HG03571 (cell line): Measurements from ENCODE around the gene CACNA1C.

ENCODE experiments used
- ATAC-seq: cut with Tn5 transposase; IDR thresholded peaks from one replicate; pipeline ENCODE4 v1.9.1; 2021; ENCODE audit not compliant: unreplicated experiment

The CACNA1C gene

DNA sequence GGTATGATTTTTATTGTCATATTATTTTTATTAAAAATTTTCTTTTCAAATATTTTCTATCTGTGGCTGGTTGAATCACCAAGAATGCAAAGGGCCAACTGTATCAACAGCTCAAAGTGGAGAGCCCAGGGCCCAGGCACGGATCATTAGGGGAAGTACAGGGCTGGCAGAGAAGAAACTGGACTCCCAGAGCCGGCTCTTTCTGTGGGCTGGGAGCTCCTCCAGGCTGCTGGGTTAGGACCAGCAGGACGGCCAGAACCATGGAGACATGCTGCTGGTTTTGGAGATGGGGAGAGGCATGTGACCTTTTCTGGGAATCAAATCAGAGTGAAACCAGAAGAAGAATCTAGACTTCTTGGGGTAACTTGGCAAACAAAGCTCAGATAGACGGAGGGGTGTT is 220.5 kb downstream of the CACNA1C start:
- ATAC-seq = no peak

DNA sequence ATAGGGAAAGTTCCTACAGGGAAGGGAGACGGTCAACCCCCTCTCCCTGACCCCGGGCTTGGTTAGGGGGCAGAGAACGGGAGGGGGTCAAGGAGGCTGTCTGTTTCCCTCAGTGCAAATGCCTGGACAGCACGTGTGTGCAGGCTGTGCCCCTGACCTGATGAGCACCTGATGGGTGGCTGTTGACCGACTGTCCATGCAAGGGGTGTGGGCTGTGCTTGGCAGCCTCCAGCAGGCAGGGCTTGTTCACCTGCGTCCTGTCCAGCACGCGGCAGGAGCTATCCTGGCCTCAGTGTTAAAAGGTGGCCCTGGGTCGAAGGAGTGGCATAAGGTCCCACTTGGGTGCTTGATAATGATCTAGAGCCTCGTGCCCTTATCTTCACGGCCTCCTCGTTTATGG is 221.0 kb downstream of the CACNA1C start:
- ATAC-seq = no peak

DNA sequence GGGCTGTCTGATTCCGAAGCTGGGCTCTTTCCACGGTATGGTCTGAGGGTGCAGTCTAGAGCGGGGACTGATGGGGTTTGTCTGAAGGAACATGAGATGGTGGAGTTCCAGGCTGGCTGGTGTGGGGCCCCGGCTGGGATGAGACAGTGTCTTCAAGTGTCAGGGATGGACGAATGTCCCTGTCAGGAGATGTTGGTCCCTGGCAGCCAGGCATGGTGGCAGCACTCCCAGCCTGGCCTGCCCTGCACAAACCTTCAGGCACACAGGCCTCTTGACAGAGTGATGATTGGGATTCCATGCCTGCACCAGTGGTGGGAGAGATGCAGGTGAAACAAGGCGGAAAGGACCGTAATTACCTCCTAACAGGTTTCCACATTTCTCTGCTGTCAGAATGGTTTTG is 221.9 kb downstream of the CACNA1C start:
- ATAC-seq = no peak

DNA sequence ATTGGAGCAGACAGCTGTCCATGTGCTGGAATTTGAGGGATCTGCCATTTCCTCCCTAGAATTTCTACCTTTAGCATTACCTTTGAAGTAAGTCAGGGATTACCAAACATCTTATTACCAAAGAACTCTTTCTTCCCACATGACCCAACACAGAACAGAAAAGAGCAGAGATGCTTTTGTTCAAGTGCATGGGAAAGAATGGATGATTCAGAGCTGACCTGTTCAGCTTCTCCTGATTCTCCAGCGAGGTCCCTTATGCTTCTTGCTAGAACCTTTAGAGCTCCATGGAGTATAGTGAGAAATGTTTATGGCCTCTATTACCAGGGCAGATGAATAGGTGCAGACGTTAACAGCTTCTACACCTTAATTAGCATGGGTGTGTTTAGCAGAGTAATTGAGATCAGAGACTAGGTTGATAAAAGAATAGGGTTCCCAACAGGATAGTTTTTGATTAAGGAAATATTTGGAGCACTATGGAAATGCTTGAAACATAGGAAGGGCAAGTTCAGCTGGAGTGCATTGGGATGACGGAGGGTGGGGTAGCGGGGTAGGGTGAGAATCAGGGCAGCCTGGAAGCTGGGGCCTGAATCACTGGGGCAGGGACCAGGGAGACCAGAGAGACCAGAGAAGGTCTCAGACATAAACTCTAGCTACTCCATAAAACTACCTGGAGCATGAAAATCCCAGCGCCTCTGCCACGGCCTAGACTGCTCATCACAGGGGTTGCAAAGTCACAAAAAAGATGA is 223.7 kb downstream of the CACNA1C start:
- ATAC-seq = no peak

DNA sequence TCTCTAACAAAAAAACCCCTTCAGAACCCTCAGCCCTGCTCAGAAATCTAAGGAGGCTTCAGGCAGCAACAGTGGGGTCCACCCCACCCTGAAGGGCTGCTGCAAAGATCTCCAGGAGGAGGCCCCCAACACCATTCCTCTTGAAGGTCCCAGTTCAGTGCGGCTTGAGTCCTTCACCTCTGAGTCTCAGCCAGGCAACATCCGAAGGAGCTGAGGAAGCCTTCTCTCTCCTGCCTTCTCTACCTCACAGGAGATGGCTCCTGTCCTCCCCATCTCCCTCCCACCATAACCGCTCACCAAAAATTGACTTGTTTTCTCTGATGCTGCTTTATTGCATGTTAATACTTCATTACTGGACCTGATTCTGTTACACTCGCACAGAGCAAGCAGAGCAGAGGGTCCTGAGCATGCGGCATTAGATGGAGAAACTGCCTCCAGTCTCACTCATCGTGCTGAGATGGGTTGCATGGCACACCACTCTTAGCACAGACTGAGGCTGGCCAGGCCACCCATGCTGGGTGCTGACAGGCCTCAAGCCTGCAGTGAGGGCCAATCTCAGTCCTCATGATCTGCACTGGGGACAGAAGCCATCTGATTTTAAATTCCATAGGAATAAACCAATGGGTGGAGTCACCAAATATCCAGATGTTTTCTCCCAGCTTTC is 224.8 kb downstream of the CACNA1C start:
- no peak for ATAC-seq

DNA sequence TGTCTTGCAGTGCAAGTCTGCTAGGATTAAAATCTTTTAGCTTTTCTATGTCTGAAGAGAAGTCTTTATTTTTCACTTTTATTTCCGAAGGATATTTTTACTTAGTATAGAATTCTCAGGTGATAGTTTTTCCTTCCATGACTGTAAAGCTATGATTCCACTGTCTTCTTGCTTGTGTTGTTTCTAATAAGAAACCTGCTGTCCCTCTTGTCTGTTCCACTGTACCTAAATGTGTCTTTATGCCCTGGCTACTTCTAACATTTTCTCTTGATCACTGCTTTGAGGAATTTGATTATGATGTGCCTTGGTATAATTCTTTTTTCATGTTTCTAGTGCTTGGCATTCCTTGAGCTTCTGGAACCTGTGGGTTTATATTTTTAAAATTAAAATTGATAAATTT is 228.7 kb downstream of the CACNA1C start:
- ATAC-seq = no peak

DNA sequence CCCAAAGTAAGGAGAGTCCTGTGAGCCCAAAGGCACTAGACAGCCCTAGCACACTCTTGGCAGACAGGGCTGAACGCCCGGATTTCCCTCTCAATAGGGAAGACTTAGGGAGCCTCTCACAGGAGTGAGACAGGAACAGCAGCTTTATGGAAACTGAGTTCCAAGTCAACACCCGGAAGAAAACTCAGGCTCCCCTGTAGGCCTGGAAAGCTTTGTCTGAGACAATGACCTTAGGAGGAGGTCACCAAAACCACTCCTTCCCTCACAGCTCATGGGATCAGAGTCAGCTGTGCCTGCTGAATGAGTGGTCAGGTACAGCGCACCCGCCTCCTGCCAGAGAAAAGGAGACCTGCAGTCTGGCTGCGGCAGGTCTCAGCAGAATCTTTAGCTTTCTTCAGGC is 229.5 kb downstream of the CACNA1C start:
- no peak for ATAC-seq

DNA sequence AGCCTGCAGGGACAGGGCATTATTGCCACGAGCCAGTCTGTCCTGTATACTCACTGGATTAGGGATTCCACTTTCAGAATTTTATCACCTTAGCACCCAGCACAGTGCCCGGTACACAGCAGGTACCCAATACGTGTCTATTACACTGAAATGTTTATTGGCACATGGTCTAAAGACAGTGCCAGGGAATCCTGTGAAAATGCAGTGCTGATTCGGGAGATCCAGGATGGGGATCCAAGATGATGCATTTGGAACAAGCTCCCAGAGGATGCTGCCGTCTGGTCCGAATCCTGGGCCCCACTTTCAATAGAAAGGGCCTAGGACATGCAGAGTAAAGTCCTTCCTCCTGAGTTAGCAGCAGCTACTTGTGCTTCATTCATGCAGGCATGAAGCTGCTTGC is 230.7 kb downstream of the CACNA1C start:
- no peak for ATAC-seq

DNA sequence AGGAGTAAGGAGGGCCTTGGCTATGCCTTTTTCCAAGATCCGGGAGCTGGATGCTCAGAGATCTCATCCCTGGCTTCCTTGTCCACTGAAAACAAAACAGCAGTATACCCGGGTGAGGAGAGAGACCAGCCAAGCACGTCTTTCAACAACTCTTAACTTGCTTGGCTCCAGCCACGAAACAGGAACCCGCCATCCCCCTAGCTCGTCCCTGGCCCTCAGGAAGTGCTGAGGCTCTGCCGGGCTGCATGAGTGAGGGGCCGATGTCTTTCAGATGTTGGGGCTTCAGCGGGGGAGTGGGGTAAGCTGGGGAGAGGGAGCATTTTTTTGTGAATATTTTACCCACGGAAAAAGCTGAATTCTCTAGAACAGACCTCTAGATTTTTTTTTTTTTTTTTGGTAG is 231.1 kb downstream of the CACNA1C start:
- ATAC-seq = no peak

DNA sequence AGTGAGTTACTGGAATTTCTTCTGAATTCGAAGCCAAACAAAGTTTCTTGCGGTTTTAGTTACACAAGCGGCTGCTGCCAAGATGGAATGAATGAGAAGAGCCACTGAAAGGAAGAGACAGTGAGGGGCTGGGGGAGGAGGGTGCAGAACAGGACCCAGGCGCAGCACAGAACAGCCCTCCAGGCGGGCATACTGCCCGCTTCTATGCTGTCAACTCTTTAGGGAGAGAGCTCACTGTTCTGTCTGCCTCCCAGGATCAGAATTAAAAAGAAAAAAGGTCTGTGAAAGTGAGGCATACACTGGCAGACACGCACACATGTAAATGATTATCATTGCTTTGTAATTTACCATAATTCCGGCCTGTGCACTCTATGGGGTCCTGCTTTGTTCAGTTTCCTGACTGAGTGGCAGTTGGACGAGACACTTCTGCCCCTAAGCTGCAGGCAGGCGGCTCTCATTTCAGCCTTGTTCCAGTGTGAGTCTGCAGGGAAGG is 231.6 kb downstream of the CACNA1C start:
- ATAC-seq = no peak

DNA sequence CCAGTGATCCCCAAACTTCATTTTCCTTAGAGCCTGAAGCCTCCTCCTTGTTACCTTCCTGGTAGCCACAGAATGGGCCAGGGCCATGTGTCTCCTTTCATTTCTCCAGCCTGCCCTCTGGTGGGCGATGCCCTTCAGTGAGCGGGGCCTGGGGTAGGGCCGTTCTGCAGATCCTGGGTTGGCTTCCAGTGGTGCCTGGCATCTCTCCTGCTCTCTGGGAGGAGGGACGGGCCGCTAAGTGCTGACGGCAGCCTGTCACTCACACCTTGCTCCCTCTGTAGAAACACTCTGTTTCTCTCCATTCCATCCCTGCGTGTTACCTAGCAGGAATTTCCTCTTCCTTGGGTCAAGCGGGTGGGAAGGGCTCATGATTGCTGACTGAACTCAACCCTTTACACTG is 232.1 kb downstream of the CACNA1C start:
- no peak for ATAC-seq

DNA sequence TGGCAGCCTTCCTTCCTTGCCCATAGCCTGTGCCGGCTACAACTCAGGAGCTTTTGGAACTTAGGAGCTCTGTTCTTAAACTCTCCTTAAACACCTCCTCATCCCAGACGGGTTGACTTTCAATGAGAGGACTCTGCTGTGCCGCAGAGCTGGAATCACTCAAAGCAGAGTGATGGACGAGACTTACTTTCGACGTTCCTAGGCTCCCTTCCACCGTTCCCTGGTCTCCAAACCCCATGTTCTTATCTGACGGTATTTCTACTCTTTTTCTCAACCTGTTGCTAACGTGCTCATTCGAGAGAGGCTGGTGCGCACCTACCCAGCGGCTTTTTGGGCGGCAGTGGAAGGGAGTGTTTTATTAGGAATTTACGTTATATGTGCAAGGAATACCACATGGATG is 232.7 kb downstream of the CACNA1C start:
- ATAC-seq = no peak

DNA sequence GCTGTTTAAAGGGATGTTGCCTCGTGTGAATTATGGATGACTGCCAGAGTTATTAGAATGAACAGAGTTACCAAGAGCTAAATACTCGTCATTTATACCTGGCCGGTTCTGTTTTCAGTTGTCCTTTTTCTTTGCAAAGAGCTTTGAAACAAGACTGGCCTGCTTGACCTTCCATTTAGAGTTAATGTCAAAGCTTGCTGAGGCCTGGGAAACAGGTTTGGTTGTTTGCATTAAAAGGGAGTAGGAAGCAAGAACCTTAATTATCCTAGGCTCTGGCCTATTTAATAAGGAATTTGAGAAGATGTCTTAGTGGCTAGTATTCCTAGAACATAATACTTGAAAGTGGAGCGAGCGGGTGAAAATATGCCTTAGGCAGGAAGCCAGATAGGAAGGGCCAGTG is 233.3 kb downstream of the CACNA1C start:
- no peak for ATAC-seq

DNA sequence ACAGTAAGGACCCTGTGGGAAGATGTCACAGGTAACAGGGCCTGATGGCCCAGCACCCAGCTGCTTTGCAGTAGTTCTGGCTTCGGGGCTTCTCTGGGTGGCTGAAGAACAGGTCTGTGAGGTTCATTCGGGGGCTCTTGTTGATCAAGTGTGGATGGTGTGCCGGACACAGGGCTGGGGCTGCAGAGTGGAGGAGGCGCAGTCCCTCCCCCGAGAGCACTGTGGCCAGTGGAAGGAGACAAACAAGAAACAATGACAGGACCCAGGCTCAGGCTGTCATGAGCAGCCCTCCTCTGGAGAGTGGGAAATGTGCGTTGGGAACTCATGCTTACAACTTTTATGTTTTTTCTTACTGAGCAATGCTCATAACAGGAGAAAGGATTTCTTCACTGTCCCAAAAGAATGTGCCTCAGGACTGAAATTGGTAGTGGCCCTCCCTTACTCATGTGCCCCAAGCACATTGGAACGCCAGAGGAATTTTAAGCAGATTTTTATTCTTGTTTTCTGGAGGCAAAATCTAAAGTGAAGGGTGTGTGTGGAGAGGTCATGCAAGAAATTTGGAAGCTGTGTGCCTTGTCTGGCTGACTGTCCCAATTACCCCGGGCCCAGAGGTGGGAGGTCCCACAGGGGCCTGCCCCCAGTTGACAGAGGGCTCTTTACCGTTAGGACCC is 233.8 kb downstream of the CACNA1C start:
- no peak for ATAC-seq

DNA sequence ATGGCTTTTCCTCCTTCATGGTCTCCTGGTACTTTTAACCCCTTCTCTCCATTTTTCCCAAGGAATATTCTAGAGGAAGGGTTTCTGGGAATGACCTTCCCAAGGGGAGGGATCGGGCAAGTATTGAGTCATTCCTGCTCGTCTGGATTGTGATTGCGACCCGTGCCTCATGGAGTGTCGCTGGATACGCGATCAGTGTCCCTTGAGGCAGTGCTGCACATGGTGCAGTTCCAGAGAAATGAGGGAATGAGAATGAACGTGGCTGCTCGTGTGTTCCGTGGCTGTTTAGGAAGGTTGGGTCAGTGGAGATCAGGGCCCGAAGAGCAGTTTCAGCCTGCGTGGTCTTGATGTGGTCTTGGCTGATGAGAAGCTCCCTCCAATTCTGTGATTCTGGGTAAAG is 234.4 kb downstream of the CACNA1C start:
- no peak for ATAC-seq

DNA sequence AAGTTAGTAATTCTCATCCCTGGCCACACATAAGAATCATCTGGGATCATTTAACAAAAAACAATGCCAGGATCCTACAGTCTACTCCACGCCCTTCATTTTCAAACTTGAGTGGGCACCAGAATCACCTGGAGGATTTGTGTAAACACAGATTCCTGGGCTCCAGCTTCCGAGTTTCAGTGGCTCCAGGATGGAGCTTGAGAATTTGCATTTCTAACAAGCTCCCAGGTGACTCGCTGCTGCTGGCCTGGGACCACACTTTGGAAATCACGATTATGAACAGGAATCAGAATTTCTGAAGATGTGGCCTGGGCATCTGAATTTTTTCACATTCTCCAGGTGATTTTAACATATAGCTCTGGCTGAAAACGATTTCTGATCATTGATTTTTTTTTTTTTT is 234.8 kb downstream of the CACNA1C start:
- ATAC-seq = no peak

DNA sequence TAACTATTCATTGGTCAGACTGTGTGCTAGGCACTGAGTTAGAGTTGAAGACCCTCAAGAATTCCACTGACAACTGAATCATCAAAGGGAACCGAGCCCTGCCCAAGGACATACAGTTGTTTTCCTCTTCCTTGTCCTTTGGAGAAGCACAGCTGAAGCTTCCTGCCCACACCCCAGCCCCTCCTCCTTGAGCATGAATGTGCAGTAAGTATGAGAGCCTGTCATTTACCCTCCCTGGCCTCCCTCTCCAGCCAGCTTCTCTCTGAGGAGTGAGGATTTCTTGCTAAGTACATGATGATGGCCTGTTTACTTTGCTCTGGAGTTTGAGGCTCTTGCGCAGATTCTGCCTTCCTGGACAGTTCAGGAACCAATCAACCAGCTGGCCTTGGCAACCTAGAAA is 235.2 kb downstream of the CACNA1C start:
- ATAC-seq = no peak

DNA sequence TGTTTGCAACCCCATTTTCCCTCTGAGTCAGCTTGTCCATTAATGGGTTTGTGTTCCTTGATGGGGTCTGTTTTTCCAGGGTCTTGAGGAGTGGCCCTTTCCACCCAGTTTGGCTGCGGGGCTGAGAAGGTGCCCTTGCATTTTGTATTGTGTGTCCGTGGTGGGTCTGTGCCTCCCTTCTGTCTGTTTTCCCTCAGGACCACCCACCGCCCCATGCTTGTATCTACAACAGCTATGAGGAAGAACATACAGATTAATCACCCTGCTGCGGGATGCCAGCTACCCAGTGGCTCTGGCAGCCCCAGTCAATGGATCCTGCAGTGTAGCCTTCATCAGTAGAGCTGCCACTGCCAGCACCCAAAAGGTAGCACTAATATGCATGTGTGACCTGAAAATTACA is 235.7 kb downstream of the CACNA1C start:
- ATAC-seq = no peak

DNA sequence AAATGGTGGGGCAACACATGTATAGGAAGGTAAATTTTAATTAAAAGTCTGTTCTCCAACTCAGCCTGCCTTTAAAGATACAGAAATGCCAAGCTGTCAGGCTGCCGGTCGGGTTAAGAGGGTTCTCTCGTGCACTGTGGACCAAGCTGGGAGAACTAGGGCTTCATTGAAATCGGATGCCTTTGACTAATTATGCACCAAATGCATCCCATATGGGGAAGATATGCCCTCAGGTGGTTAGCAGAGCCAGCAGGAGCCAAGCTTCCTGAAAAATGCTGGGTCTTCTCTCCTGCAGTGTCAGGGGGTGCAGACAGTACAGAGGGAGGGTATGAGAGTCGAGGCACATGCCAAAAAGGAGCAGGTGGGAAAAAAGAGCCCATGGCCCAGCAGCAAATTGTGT is 236.1 kb downstream of the CACNA1C start:
- no peak for ATAC-seq

DNA sequence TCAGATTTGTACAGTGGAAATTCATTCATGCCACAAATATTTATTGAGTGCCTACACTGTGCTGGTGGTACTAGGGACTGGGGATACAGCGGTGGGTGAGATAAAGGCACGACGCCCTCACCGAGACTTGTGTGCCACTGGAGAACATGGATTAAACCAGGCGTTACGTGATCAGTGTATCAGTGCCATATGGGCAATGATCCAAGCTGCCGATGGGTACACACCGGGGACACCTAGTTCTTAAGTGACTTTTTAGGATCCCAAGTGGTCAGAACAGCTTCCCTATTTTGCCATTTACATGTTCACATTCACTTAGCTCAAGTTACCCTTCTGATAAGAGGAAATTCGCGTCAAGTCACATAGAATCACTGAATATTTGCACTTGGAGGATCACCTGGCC is 236.7 kb downstream of the CACNA1C start:
- no peak for ATAC-seq

DNA sequence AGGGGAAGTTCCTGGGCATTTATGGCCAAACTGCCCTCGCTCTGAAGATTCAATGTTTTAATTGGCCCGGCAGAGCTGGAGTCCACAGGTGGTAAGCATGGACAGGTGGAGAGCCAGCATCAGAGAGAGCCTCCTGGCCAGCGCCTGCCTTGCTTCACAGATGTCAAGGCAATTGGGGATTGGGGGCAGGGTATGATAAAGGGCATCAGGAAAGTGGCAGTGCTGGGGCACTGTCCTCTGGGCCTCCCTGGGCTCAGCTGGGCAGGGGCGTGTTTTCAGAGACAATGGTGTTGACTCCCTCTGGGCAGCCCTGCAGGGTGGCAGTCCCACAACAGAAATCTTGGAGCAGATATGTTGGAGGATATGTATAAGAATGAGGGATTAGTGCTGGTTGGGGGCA is 237.3 kb downstream of the CACNA1C start:
- no peak for ATAC-seq

DNA sequence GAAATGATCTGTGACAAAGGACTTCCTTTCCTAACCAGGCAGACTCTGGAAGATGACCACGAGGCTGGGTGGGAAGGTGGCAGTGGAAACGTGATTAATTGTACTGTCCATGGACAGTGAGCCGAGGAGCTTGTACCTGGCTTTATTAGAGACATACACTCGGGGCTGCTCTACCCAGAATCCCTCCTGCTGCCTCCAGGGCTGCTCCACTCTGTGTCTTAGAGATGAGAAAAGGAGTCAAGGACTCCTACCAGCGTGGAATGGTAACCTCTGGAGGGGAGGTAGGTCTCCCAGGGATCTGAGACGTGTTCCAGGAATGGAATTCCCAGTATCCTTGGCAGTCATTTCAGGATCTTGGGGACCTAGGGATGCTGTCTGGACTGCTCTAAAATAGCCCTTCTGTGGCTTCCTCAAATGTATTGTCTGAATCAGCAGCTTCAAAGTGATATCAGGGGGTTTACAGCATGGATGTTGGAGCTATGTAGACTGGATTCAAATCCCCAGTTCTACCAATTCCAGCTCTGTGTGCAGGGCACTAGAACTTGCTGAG is 237.8 kb downstream of the CACNA1C start:
- no peak for ATAC-seq
